Epithelial cell of proximal tubule (primary cell): Measurements from ENCODE around the gene ANKFY1. TPM values are rescaled to one million over a fixed set of nuclear protein-coding genes. Genes with fewer than 3 reads are reported as not detected.
A peak's percentile ranks its signal among the peaks of the same experiment; 100 is the strongest.

Experiments
- DNase-seq: peaks from one replicate; pipeline ENCODE4 v3.0.0-alpha.2; 2011; ENCODE audit warnings: low read depth
- H3K4me3 ChIP-seq: 2 replicates; pipeline ENCODE4 v1.5.1; 2011; ENCODE audit warnings: low read depth, mild to moderate bottlenecking, low read length
- CTCF ChIP-seq: conservative IDR thresholded peaks from 2 replicates; pipeline ENCODE4 v1.5.1; 2012; ENCODE audit warnings: low read depth, mild to moderate bottlenecking, low read length
- total RNA-seq: library from RNA; depleted of rRNA; stranded (reverse); fragments of >200 nt; gene quantifications from 2 replicates; pipeline ENCODE4 v1.2.3, GENCODE V29; 2015

Gene ANKFY1
- total RNA-seq, 1 donor from 2014 or later = 15.0 TPM

GRCh38 chr17:4272213-4272971 lies 8.6 kb upstream of the ANKFY1 start:
- no peak overlapping the region for H3K4me3 ChIP-seq
- no peak for TF ChIP-seq CTCF
- DNase-seq = no peak

DNA sequence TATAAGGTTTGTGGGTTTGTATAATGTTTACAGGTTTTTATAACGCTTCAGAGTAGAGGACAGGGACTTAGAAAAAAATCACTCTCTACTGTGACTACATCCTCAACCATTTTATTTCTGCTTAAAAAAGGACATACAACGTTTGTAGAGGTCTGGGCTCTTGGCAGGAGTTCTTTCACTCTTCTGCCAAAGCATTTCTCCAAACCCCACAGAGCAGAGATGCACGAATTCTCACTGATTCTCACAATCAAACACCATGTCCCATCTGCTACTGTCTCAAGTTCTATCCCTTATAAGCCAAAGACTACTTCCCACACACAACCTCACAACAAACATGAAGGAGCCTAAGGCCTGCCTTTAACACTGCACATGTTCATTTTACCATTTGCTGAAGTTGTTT lies 7.0 kb upstream of the ANKFY1 start:
- no peak overlapping the region for H3K4me3 ChIP-seq
- DNase-seq = no peak
- TF ChIP-seq CTCF = no peak

DNA sequence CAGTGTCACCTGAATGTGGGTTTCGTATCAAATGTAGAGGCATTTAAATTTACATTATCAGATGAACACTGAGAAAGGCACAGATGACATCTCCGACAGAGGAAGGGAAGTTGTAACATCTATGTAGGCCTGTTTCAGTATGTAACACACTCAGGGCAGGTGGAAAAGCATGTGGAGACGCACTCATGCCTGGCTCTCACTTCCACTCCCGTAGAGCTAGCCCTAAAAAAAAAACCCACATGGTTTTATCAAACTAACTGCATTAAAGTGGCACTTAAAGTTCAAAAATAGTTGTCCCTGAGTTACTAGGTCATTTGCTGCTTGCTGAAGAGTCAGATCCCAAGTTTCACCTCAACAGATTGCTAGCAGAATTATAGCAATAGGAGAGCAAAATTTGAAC lies 6.1 kb upstream of the ANKFY1 start:
- no peak overlapping the region for H3K4me3 ChIP-seq
- TF ChIP-seq CTCF = no peak
- DNase-seq = no peak

- DNase-seq = no peak
- no peak overlapping the region for H3K4me3 ChIP-seq
- TF ChIP-seq CTCF = no peak
Observed at GRCh38 chr17:4267402-4267801, 3.6 kb upstream of the ANKFY1 start.

- DNase-seq = no peak
- no peak for TF ChIP-seq CTCF
- no peak overlapping the region for H3K4me3 ChIP-seq
Observed at GRCh38 chr17:4266550-4266949, 2.8 kb upstream of the ANKFY1 start.

GRCh38 chr17:4262703-4263102 lies 1.1 kb downstream of the ANKFY1 start:
- no peak for DNase-seq
- TF ChIP-seq CTCF = no peak
- H3K4me3 ChIP-seq = peak overlapping the region; percentile 89

DNA sequence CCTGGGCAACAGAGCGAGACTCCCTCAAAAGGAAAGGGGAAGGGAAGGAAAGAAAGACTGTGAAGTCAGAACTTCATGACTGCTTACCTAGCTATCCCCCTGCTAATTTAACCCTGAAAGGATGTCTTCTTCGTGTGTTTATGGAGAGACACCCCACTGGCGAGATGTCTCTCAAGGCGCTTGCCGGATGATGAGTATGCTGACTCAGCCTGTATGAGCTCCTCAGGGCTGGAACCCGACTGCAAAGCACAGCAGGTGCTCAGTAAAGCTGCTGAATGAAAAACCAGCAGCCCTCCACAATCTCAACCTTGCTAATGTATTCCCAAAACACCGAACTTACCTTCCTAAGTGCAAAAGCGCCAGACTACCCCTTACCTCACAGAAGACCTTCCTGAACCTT lies 2.3 kb downstream of the ANKFY1 start:
- no peak overlapping the region for H3K4me3 ChIP-seq
- no peak for DNase-seq
- no peak for TF ChIP-seq CTCF
